ENCODE measurements around the gene PTH1R.

Gene PTH1R

DNA sequence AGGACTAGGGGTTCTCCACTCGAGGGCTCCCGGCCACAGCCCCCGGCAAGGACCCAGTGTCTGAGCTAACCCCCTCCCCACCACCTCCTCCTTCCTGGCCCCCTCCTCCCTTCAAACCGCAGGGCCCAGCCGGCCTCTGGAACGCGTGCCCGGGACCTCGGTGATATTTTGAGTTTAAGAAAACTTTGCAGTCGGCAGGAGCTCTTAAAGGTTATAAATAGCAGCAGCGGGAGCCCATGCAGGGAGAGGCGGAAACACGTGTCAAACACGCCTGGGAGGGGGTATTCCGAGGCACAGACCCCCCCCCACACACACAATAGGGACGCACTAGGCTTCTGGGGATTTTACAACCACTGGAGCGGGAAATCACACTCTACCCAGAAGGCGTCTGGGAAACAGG, 3.1 kb upstream of the PTH1R start:
- no peak for DNase-seq (ENCODE audit: low spot score)
- in situ Hi-C loops (cut with MboI; ENCODE audit: low pct_unique_long_range_greater_than_20kb, low sequenced_read_pairs, unreplicated experiment), result no loop called here
- TF ChIP-seq, protein P1, sequence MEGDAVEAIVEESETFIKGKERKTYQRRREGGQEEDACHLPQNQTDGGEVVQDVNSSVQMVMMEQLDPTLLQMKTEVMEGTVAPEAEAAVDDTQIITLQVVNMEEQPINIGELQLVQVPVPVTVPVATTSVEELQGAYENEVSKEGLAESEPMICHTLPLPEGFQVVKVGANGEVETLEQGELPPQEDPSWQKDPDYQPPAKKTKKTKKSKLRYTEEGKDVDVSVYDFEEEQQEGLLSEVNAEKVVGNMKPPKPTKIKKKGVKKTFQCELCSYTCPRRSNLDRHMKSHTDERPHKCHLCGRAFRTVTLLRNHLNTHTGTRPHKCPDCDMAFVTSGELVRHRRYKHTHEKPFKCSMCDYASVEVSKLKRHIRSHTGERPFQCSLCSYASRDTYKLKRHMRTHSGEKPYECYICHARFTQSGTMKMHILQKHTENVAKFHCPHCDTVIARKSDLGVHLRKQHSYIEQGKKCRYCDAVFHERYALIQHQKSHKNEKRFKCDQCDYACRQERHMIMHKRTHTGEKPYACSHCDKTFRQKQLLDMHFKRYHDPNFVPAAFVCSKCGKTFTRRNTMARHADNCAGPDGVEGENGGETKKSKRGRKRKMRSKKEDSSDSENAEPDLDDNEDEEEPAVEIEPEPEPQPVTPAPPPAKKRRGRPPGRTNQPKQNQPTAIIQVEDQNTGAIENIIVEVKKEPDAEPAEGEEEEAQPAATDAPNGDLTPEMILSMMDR (IDR thresholded peaks at IDR 0.05; ENCODE audit: extremely low read depth, insufficient read depth, missing control alignments), result no peak

DNA sequence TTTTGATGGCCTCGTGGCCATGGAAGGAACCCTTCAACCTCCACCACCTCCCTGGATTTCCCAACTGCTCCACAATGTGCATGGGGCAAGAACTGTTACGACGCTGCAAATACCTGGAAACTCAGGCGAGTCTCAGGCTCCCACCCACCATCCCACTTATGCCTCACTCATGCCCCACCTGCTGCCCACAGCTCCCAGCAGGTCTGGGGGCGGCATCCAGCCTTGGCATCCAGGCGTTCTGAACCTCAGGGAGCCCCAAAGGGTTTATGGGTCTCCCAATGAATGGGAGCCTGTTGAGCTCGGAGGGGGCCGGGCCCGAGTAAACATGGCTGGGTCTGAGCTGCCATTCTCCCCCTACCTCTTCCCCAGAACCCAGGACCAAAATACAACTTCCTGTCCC, 2.0 kb upstream of the PTH1R start:
- in situ Hi-C loops (cut with MboI; ENCODE audit: low pct_unique_long_range_greater_than_20kb, low sequenced_read_pairs, unreplicated experiment), result no loop called here
- TF ChIP-seq, protein P1 (IDR thresholded peaks at IDR 0.05; ENCODE audit: extremely low read depth, insufficient read depth, missing control alignments), result no peak
- no peak for DNase-seq (ENCODE audit: low spot score)

DNA sequence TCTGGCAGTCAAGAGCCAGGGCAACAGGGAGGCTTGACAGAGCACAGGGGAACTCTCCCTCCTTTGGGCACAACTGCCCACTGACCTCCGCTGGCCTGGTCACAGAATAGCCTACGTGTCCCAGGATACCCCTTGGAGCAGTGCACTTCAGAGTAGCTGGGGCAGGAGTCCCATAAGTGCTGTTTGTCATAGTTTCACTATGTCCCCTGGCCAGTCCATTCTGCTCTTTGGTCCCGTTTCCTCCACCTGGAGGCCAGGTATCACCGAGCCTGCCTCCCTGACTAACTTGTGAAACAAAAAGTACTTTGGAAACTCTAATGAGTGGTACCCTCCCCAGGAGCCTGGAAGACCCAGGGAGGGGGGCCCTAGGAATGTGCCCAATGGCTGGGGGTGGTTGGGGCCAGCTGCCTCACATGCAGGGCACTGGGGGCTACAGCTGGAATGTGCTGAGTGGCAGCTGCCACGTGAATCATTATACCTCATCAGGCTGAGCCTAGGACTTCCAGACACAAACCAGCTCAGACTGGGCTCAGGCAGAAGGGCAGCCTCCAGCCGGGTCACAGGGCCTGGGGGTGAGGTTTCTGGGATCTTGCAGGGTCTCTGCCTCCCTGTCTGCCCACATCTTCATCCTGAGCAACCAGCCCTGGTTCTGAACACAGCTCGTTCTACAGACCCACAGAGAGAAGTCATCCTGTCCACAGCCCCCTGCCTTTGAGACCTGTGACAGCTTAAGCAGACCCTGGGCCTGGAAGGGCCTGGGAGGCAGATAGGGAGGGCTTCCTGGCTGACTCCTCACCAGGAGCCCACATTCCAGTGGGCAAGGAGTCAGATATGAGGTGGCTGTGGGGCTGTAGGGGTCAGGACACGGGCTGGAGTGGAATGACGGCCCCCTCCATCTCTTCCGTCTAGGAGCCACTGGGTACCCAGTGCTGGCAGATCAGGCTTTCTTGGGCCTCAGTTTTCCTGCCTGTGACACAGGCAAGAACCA, 914 bp upstream of the PTH1R start:
- in situ Hi-C loops (cut with MboI; ENCODE audit: low pct_unique_long_range_greater_than_20kb, low sequenced_read_pairs, unreplicated experiment), result no loop called here
- TF ChIP-seq, protein P1 (IDR thresholded peaks at IDR 0.05; ENCODE audit: extremely low read depth, insufficient read depth, missing control alignments), result no peak
- DNase-seq (ENCODE audit: low spot score), result no peak

- TF ChIP-seq, protein P1 (IDR thresholded peaks at IDR 0.05; ENCODE audit: extremely low read depth, insufficient read depth, missing control alignments), result no peak
- in situ Hi-C loops (cut with MboI; ENCODE audit: low pct_unique_long_range_greater_than_20kb, low sequenced_read_pairs, unreplicated experiment), result no loop called here
- DNase-seq (ENCODE audit: low spot score), result no peak
Observed at GRCh38 chr3:46878781-46879436, 1.4 kb downstream of the PTH1R start.

DNA sequence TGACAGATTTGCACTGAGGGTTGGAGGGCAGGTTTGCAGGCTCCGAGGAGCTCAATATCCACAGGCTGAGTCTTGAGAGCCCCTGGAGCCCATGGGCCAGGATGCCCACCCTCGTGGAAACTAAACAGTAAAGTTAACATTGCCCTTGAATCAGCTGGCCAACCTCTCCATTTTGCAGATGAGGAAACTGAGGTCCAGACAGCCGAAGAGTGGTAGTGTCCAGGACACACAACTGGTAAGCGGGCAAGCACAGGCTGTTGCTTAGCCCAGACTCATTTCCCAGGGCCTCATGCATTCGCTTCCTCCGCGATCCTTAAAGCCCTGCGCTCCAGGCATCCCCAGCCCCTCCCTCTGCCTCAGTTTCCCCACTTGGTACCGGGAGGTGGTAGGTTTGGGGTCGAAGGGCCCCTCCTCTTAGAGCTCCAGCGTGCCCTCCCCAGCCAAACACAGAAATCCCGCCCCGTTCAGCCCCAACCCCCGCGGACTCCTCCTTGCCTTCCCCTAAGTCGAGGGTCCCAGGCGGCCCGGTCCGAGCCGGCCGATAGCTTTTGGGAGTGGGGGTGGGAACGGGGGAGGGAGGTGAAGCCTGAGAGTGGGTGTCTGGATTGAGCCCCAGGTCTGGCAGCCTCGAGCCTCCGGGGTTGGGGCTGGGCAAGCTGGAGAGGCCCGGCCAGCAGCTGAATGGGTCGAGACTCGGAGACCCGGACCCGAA, 3.5 kb downstream of the PTH1R start:
- DNase-seq (ENCODE audit: low spot score), result no peak
- in situ Hi-C loops (cut with MboI; ENCODE audit: low pct_unique_long_range_greater_than_20kb, low sequenced_read_pairs, unreplicated experiment), result no loop called here
- TF ChIP-seq, protein P1 (IDR thresholded peaks at IDR 0.05; ENCODE audit: extremely low read depth, insufficient read depth, missing control alignments), result no peak

DNA sequence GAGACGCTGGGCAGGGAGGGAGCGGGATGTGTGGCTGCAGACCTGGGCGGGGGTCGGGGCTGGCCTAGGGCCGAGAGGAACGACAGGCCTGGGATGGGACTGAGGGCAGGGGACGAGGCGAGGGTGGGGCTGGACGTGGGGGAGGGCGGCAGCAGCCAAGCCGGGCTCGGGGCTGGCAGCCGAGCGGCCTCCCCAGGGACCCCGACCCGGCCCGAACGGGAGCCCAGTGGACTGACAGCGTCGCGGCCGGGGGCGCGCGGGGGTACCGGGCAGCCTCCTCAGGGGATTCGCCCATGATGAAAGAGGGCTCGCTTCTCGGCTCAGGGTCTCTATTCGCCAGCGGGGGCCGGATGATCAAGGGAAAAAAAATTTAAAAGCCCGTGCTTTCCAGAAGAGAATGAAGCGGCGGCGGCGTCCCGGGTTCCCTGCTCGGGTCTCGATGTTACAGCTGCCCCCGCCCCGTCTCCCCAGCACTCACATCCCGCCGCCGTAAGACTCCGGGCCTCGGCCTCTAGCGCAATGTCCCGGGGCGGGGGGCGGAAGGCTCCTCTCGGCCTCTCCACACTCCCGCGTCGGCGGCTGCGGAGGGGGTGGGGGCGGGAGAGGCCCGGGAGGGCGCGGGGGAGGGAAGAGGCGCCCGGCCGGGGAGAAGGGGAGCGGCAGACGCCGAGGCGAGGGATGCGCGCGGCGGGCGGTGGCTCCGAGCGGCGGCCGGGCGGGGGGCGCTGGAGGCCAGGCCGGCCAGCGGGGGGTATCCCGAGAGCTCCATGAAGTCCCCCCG, 4.3 kb downstream of the PTH1R start:
- in situ Hi-C loops (cut with MboI; ENCODE audit: low pct_unique_long_range_greater_than_20kb, low sequenced_read_pairs, unreplicated experiment), result no loop called here
- DNase-seq (ENCODE audit: low spot score), result no peak
- TF ChIP-seq, protein P1 (IDR thresholded peaks at IDR 0.05; ENCODE audit: extremely low read depth, insufficient read depth, missing control alignments), result no peak
